Left lung (tissue), 10 donors: ENCODE results near the gene EVI5. TPM values are rescaled to one million over a fixed set of nuclear protein-coding genes. Genes with fewer than 3 reads are reported as not detected.

Source experiments
- ATAC-seq: fragments of 200-7000 bp; cut with Tn5 transposase; one replicate; pipeline ENCODE4 v1.9.1; 2020; ENCODE audit warnings: moderate library complexity
- DNase-seq, 4 donors: peaks; one replicate each; pipeline ENCODE4 v3.0.0-alpha.2; 2013 to 2020
- H3K27ac ChIP-seq, 2 donors: fragments of 200-600 bp; sonication (generic) in 1 of 2; one replicate each; pipeline versions ENCODE4 v1.5.0 to v1.8.0; 2020 to 2021
- H3K27me3 ChIP-seq, 2 donors: fragments of 200-600 bp; sonication (generic) in 1 of 2; one replicate each; pipeline versions ENCODE4 v1.5.0 to v1.8.0; 2020 to 2021
- H3K36me3 ChIP-seq, 2 donors: fragments of 200-600 bp; sonication (generic) in 1 of 2; one replicate each; pipeline versions ENCODE4 v1.5.0 to v1.8.0; 2020 to 2021
- H3K4me1 ChIP-seq, 2 donors: fragments of 200-600 bp; one replicate each; pipeline ENCODE4 v1.8.0; 2021
- H3K4me3 ChIP-seq, 2 donors: fragments of 200-600 bp; sonication (generic) in 1 of 2; one replicate each; pipeline versions ENCODE4 v1.5.0 to v1.8.0; 2020 to 2021; ENCODE audit warnings: mild to moderate bottlenecking in 1 of 2
- H3K9me3 ChIP-seq, 2 donors: fragments of 200-600 bp; sonication (generic) in 1 of 2; one replicate each; pipeline versions ENCODE4 v1.5.0 to v1.8.0; 2020 to 2021
- CTCF ChIP-seq, 2 donors: fragments of 200-600 bp; sonication (generic) in 1 of 2; IDR thresholded peaks; one replicate each; pipeline versions ENCODE4 v1.5.0 to v1.8.0; 2021; ENCODE audit warnings: antibody characterized with exemption in 2 of 2
- intact Hi-C, 2 donors: fragments of 100-400 bp; cut with DNase I; formaldehyde crosslinking; loops; one replicate each; pipeline versions ENCODE4 v1.11.2 to v1.14.2; 2022
- polyA plus RNA-seq, 6 donors: library from polyadenylated mRNA; unstranded; fragments of 120-200 nt; gene quantifications; one replicate each; pipeline ENCODE4 v1.2.1, GENCODE V29; 2013; ENCODE audit not compliant: insufficient read length in 6 of 6
- total RNA-seq, 2 donors: library from RNA; stranded (reverse); fragmentation: NEBNext Ultra II Directional; extraction: Animal tissue kit (Norgen Biotek cat#: 25700); gene quantifications; one replicate each; pipeline ENCODE4 v1.2.1, GENCODE V29; 2021
- donor health status: DM: no; HTN: yes; CAD: no.
- donor health status: DM: no; HTN: no; CAD: no.

Gene EVI5
- total and polyA plus RNA-seq, 8 donors, result 17.5 to 49.7 (median 22.4) TPM

- no peaks in the 10 kb centered on the region for H3K36me3 ChIP-seq
- no peak overlapping the region for H3K4me3 ChIP-seq
- DNase-seq (no peak), ATAC-seq (no peak)
- no peaks in the 10 kb centered on the region for H3K4me1 ChIP-seq
- TF ChIP-seq CTCF (IDR thresholded peaks at IDR 0.05), result no peak
- H3K27me3 ChIP-seq, result no peaks in the 10 kb centered on the region
- no peaks in the 10 kb centered on the region for H3K9me3 ChIP-seq
- intact Hi-C loops, result no loop called here
- no peak overlapping the region for H3K27ac ChIP-seq
Observed at GRCh38 chr1:92504291-92505014, 280.5 kb downstream of the EVI5 start.

- Histone ChIP-seq H3K9me3 (no peaks in the 10 kb centered on the region), H3K27ac (no peak overlapping the region), H3K4me1 (no peaks in the 10 kb centered on the region), H3K4me3 (no peak overlapping the region), H3K27me3 (no peaks in the 10 kb centered on the region), H3K36me3 (no peaks in the 10 kb centered on the region)
- peak in 1 of 4 donors; percentile 8 for DNase-seq
- TF ChIP-seq CTCF (IDR thresholded peaks at IDR 0.05), result no peak
- ATAC-seq, result no peak
- intact Hi-C loops, result no loop called here
Observed at GRCh38 chr1:92503926-92504285, 281.0 kb downstream of the EVI5 start.

GRCh38 chr1:92503043-92503925, 281.6 kb downstream of the EVI5 start:
- intact Hi-C loops, result no loop called here
- no peak for TF ChIP-seq CTCF (IDR thresholded peaks at IDR 0.05)
- ATAC-seq, result no peak
- Histone ChIP-seq H3K4me3 (no peak overlapping the region), H3K4me1 (no peaks in the 10 kb centered on the region), H3K27me3 (no peaks in the 10 kb centered on the region), H3K36me3 (no peaks in the 10 kb centered on the region), H3K9me3 (no peaks in the 10 kb centered on the region), H3K27ac (no peak overlapping the region)
- DNase-seq, result no peak

GRCh38 chr1:92502247-92502646, 282.7 kb downstream of the EVI5 start:
- Histone ChIP-seq H3K9me3 (no peaks in the 10 kb centered on the region), H3K4me3 (no peak overlapping the region), H3K4me1 (no peaks in the 10 kb centered on the region), H3K36me3 (no peaks in the 10 kb centered on the region), H3K27me3 (no peaks in the 10 kb centered on the region), H3K27ac (no peak overlapping the region)
- ATAC-seq (no peak), DNase-seq (no peak)
- intact Hi-C loops, result no loop called here
- TF ChIP-seq CTCF (IDR thresholded peaks at IDR 0.05), result no peak

GRCh38 chr1:92500552-92500951, 284.4 kb downstream of the EVI5 start:
- intact Hi-C loops, result no loop called here
- ATAC-seq, result no peak
- Histone ChIP-seq H3K4me3 (no peak overlapping the region), H3K36me3 (no peaks in the 10 kb centered on the region), H3K4me1 (no peaks in the 10 kb centered on the region), H3K27me3 (no peaks in the 10 kb centered on the region), H3K9me3 (no peaks in the 10 kb centered on the region), H3K27ac (no peak overlapping the region)
- no peak for TF ChIP-seq CTCF (IDR thresholded peaks at IDR 0.05)
- DNase-seq, result no peak
